VCaP (cell line): ENCODE data around the gene DOP1B.
A peak's percentile ranks its signal among the peaks of the same experiment; 100 is the strongest.

Experiments used
- H3K27ac ChIP-seq: fragments of 450-650 bp; 2 replicates; pipeline ENCODE4 v1.5.1; 2017
- TF ChIP-seq, protein P1 (sequence below): fragments of 450-650 bp; conservative IDR thresholded peaks from 2 replicates; pipeline ENCODE4 v1.5.1; 2017; ENCODE audit warnings: mild to moderate bottlenecking, moderate library complexity

The DOP1B gene

DNA sequence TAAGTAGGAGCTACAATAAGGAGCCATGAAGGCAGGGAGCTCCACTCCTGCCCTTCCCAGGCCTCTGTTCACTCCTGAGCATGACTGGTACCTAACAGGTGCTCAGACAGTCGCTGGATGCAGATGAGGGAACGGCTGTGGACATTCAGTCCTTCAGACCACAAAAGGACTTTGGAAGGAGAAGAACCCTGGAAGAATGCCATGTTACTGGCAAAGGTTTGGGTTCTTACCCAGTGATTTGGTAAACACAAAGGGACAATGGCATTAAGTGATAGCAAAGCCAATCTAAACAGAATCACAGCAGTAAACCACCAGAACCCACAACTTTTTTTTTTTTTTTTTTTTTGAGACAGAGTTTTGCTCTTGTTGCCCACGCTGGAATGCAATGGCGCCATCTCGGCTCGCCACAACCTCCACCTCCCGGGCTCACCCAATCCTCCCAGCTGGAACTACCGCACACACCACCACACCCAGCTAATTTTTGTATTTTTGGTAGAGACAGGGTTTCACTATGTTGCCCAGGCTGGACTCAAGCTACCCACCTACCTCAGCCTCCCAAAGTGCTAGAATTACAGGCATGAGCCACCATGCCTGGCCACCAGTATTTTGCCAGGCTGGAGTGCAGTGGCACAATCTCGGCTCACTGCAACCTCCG is 29.2 kb upstream of the DOP1B start:
- TF ChIP-seq, protein P1, sequence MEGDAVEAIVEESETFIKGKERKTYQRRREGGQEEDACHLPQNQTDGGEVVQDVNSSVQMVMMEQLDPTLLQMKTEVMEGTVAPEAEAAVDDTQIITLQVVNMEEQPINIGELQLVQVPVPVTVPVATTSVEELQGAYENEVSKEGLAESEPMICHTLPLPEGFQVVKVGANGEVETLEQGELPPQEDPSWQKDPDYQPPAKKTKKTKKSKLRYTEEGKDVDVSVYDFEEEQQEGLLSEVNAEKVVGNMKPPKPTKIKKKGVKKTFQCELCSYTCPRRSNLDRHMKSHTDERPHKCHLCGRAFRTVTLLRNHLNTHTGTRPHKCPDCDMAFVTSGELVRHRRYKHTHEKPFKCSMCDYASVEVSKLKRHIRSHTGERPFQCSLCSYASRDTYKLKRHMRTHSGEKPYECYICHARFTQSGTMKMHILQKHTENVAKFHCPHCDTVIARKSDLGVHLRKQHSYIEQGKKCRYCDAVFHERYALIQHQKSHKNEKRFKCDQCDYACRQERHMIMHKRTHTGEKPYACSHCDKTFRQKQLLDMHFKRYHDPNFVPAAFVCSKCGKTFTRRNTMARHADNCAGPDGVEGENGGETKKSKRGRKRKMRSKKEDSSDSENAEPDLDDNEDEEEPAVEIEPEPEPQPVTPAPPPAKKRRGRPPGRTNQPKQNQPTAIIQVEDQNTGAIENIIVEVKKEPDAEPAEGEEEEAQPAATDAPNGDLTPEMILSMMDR, result no peak
- peak overlapping the region; percentile 86 for H3K27ac ChIP-seq

DNA sequence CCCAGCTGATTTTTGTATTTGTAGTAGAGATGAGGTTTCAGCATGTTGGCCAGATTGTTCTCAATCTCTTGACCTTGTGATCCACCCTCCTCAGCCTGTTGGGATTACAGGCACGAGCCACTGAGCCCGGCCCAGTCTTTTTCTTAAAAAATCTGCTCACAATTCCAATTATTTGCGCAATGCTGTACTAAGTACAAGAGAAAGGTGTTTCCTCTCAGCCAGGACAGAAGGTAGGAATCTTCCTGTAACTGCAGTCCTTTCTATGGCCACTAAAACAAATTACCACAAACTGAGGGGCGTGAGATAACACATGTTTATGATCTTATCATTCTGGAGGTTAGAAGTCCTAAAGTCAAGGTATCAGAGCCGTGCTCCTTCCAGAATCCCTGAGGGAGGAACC is 28.6 kb upstream of the DOP1B start:
- peak overlapping the region; percentile 86 for H3K27ac ChIP-seq

GRCh38 chr21:36129219-36129618 is 27.4 kb upstream of the DOP1B start:
- TF ChIP-seq, protein P1, result no peak
- peak overlapping the region; percentile 86 for H3K27ac ChIP-seq

More for the DNA sequence above, 28.6 kb upstream of the DOP1B start:
- TF ChIP-seq, protein P1, result no peak

GRCh38 chr21:36130414-36130762 is 26.2 kb upstream of the DOP1B start:
- H3K27ac ChIP-seq, result peak overlapping the region; percentile 86

DNA sequence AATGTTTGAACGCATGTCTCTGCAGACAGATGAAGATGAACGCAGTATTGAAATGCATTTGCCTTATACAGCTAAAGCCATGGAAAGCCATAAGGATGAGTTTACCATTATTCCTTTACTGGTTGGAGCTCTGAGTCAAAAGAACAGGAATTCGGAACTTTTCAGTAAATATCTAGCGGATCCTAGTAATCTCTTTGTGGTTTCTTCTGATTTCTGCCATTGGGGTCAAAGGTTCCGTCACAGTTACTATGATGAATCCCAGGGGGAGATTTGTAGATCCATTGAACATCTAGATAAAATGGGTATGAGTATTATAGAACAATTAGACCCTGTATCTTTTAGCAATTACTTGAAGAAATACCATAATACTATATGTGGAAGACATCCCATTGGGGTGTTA is 25.8 kb upstream of the DOP1B start:
- peak overlapping the region; percentile 86; the same call in 1 of the 2 replicates for H3K27ac ChIP-seq

- TF ChIP-seq, protein P1, result no peak
- H3K27ac ChIP-seq, result no peak overlapping the region
Measured at GRCh38 chr21:36132696-36133095, 23.9 kb upstream of the DOP1B start.

DNA sequence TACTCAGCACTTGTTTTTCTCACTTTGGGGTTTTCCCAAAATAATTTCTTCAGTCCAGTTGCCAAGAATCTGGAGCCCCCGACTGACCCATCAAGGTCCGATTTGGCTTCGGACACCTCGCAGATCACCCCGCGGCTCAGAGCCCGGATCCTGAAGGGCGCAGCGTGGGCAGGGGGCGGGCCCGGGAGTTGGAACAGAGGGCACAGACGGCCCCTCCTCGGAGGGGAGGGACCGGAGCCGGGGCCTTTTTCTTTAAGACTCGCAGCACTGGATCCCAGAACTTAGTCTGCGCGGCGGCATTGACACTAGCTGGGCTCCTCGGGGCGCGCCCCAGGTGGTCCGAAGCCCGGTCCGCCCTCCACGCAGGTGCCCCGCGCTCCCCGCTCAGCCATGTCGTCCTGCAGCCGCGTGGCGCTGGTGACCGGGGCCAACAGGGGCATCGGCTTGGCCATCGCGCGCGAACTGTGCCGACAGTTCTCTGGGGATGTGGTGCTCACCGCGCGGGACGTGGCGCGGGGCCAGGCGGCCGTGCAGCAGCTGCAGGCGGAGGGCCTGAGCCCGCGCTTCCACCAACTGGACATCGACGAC is 21.7 kb upstream of the DOP1B start, which contains the start of gene CBR3:
Gene CBR3, plus strand, starts transcription at position 277 of the 588 bp plus-strand sequence. Its CDS starts 114 bp downstream, at position 391.
- H3K27ac ChIP-seq, result peak within 1 kb of the TSS; percentile 97
- TF ChIP-seq, protein P1, result no peak

DNA sequence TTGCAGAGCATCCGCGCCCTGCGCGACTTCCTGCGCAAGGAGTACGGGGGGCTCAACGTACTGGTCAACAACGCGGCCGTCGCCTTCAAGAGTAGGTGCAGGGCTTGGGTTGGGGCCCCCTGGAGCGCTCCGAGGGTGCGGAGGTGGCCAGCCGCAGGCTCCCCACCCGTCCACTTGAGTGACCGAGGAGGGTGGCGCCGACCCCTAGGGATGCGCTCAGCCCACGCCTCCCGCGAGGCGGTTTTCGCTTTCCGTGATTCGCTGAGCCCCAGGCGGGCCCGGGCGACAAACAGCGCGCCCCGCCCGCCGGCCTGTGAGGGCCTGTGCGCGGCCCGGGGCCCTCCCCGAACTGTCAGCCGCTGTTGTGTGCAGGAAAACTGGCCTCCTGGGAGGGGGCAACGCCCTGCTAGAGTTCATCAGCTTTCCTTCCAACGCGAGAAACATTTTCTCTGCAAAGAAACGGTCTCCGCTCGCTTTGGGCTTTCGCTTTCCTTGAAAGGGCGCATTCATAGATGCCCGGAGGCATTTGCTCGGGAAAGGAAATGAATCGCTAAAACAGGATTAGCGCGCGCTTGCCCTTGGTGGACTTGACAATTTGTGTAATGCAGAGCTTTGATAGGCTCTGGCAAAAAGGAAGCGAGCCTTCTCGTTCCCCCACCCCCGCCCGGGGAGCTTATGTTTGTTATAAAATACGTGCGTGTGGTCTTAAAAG is 21.1 kb upstream of the DOP1B start:
- TF ChIP-seq, protein P1, result no peak
- H3K27ac ChIP-seq, result peak overlapping the region; percentile 97

GRCh38 chr21:36139791-36140190 is 16.8 kb upstream of the DOP1B start:
- peak overlapping the region; percentile 97 for H3K27ac ChIP-seq
